Ramos (cell line): ENCODE data around the gene MVB12A.

Source experiments
- in situ Hi-C: fragments of 300-500 bp; cut with MboI; formaldehyde crosslinking; loops from one replicate; pipeline ENCODE4 v1.14.3; 2022; ENCODE audit warnings: low sequenced_read_pairs; ENCODE audit not compliant: unreplicated experiment

Gene MVB12A

GRCh38 chr19:17436874-17437267 is 17.0 kb downstream of the MVB12A start:
- in situ Hi-C loops = no loop called here

GRCh38 chr19:17441241-17442021 is 21.6 kb downstream of the MVB12A start:
- in situ Hi-C loops = no loop called here

GRCh38 chr19:17445526-17446165 is 25.8 kb downstream of the MVB12A start:
- in situ Hi-C loops = no loop called here

GRCh38 chr19:17447704-17448130 is 27.9 kb downstream of the MVB12A start:
- in situ Hi-C loops = no loop called here

GRCh38 chr19:17448131-17448967 is 28.5 kb downstream of the MVB12A start, which contains the start of gene TMEM221:
Gene TMEM221 (minus strand): TSS chr19:17448668. CDS start chr19:17448462, 206 bp downstream.
- in situ Hi-C loops = no loop called here

GRCh38 chr19:17450264-17451075 is 30.6 kb downstream of the MVB12A start:
- in situ Hi-C loops = no loop called here

GRCh38 chr19:17451820-17452219 is 32.0 kb downstream of the MVB12A start:
- in situ Hi-C loops = no loop called here

GRCh38 chr19:17454576-17455071 is 34.8 kb downstream of the MVB12A start:
- in situ Hi-C loops = no loop called here

GRCh38 chr19:17455308-17456123 is 35.7 kb downstream of the MVB12A start:
- in situ Hi-C loops = no loop called here

- in situ Hi-C loops = no loop called here
Observed at GRCh38 chr19:17456127-17456526, 36.3 kb downstream of the MVB12A start.

GRCh38 chr19:17457616-17458015 is 37.8 kb downstream of the MVB12A start:
- in situ Hi-C loops = no loop called here

GRCh38 chr19:17458970-17459369 is 39.1 kb downstream of the MVB12A start:
- in situ Hi-C loops = no loop called here

GRCh38 chr19:17460372-17461230 is 40.8 kb downstream of the MVB12A start, which contains the start of gene NXNL1:
Gene NXNL1 (minus strand): TSS chr19:17460926. CDS start chr19:17460869, 57 bp downstream.
- in situ Hi-C loops = no loop called here

- in situ Hi-C loops = no loop called here
Observed at GRCh38 chr19:17466487-17466850, 46.6 kb downstream of the MVB12A start.

- in situ Hi-C loops = no loop called here
Observed at GRCh38 chr19:17467471-17468301, 47.8 kb downstream of the MVB12A start.

GRCh38 chr19:17468302-17469091 is 48.6 kb downstream of the MVB12A start:
- in situ Hi-C loops = no loop called here
